K562 (cell line): ENCODE measurements around the gene PREX1. TPM values are rescaled to one million over a fixed set of nuclear protein-coding genes. Genes with fewer than 3 reads are reported as not detected.
A peak's percentile ranks its signal among the peaks of the same experiment; 100 is the strongest.

Experiments
- ATAC-seq: fragments of 200-7000 bp; cut with Tn5 transposase; 3 replicates; pipeline ENCODE4 v1.9.1; 2020; ENCODE audit warnings: moderate library complexity
- BruUV-seq: library from RNA; stranded (reverse); fragments of 400-500 nt; replicated peaks from 2 replicates; lab custom pipeline; 2021; lab: Mats Ljungman, UMichigan
- CTCF ChIA-PET: fragments of 300-600 bp; formaldehyde crosslinking; extraction: SDS; loops from one replicate; lab custom pipeline; 2021; ENCODE audit warnings: low intra/inter-chr PET ratio; lab: Yijun Ruan, JAX
- POLR2A ChIA-PET: fragments of 300-600, 350-650 bp; sonication (Branson Sonifier 250); formaldehyde crosslinking; extraction: SDS; loops from one replicate; lab custom pipeline; 2021; ENCODE audit warnings: antibody characterized with exemption, inconsistent platforms; lab: Yijun Ruan, JAX
- DNase-seq, 4 experiments: peaks; one replicate each; pipeline versions ENCODE4 v3.0.0 to v3.0.0-alpha.2; 2011 to 2018; ENCODE audit warnings: low spot score in 3 of 4, mixed read lengths in 3 of 4; ENCODE audit errors: extremely low read depth in 1 of 4
- FAIRE-seq: peaks from 2 replicates; lab custom pipeline; 2011; peaks lifted over from hg19 to GRCh38; lab: Jason Lieb, UNC
- H2AFZ ChIP-seq: 2 replicates; pipeline ENCODE4 v1.6.0; 2011; ENCODE audit warnings: low read depth, low read length, control low read depth, inconsistent platforms
- H3K27ac ChIP-seq: fragments of 200-600 bp; 3 replicates; pipeline ENCODE4 v1.8.0; 2011; ENCODE audit warnings: low read depth, mild to moderate bottlenecking, control low read depth, inconsistent platforms, low read length, moderate library complexity, mixed read lengths; ENCODE audit errors: extremely low read depth
- H3K27me3 ChIP-seq, 2 experiments: fragments of 300-600 bp in 1 of 2; 2 replicates in 1 of 2; 3 replicates in 1 of 2; pipeline versions ENCODE4 v1.6.0 to v1.8.0; 2011; ENCODE audit warnings: inconsistent platforms in 2 of 2, low read length in 2 of 2, mild to moderate bottlenecking in 1 of 2, mixed read lengths in 1 of 2, moderate library complexity in 1 of 2; ENCODE audit not compliant: control insufficient read depth in 2 of 2, insufficient read depth in 2 of 2
- H3K36me3 ChIP-seq: fragments of 300-600 bp; 3 replicates; pipeline ENCODE4 v1.8.0; 2011; ENCODE audit warnings: mild to moderate bottlenecking, low read length, inconsistent platforms; ENCODE audit not compliant: control insufficient read depth, insufficient read depth
- H3K4me1 ChIP-seq, 2 experiments: fragments of 200-600 bp in 1 of 2; replicated peaks in 1 of 2; 2 replicates in 1 of 2; 3 replicates in 1 of 2; pipeline versions ENCODE4 v1.5.1 to v1.8.0; 2011; ENCODE audit warnings: inconsistent platforms in 2 of 2, low read length in 2 of 2, mild to moderate bottlenecking in 1 of 2, mixed read lengths in 1 of 2, moderate library complexity in 1 of 2; ENCODE audit not compliant: control insufficient read depth in 2 of 2, insufficient read depth in 2 of 2
- H3K4me2 ChIP-seq: 2 replicates; pipeline ENCODE4 v1.6.1; 2011; ENCODE audit warnings: low read length, control low read depth, inconsistent platforms, mixed read lengths; ENCODE audit not compliant: insufficient read depth
- H3K4me3 ChIP-seq: fragments of 200-600 bp; sonication (generic), shearing (Covaris generic); 2 replicates; pipeline ENCODE4 v1.5.1; 2016; ENCODE audit warnings: control low read depth, inconsistent platforms
- H3K79me2 ChIP-seq: fragments of 200-600 bp; 3 replicates; pipeline ENCODE4 v1.8.0; 2011; ENCODE audit warnings: low read length, inconsistent platforms; ENCODE audit not compliant: control insufficient read depth, insufficient read depth
- H3K9ac ChIP-seq, 2 experiments: 2 replicates each; pipeline versions ENCODE4 v1.6.0 to v1.6.1; 2011; ENCODE audit warnings: low read depth in 2 of 2, low read length in 2 of 2, control low read depth in 1 of 2, inconsistent platforms in 1 of 2, mild to moderate bottlenecking in 1 of 2, mixed read lengths in 1 of 2; ENCODE audit not compliant: insufficient read depth in 1 of 2
- H3K9me1 ChIP-seq: one replicate; pipeline ENCODE4 v1.6.0; 2011; ENCODE audit warnings: inconsistent platforms, mild to moderate bottlenecking, low read length, moderate library complexity; ENCODE audit not compliant: control insufficient read depth, insufficient read depth
- H3K9me3 ChIP-seq: replicated peaks from 2 replicates; pipeline ENCODE4 v1.5.1; 2011; ENCODE audit warnings: low read depth, low read length, inconsistent platforms; ENCODE audit not compliant: control insufficient read depth, insufficient read depth
- H4K20me1 ChIP-seq: replicated peaks from 2 replicates; pipeline ENCODE4 v1.6.1; 2011; ENCODE audit warnings: low read length, inconsistent platforms, mixed read lengths; ENCODE audit not compliant: control insufficient read depth, insufficient read depth
- BRD9 ChIP-seq: fragments of 450-650 bp; IDR thresholded peaks from 2 replicates; pipeline ENCODE4 v1.6.1; 2018; ENCODE audit warnings: low read depth; ENCODE audit not compliant: partially characterized antibody
- CHCHD3 ChIP-seq: fragments of 250-450 bp; sonication (Bioruptor Pico); IDR thresholded peaks from 2 replicates; pipeline ENCODE4 v2.1.2; 2022; ENCODE audit warnings: mild to moderate bottlenecking
- ERF ChIP-seq: fragments of 450-650 bp; formaldehyde crosslinking; IDR thresholded peaks from 2 replicates; pipeline ENCODE4 v1.4.0; 2020; ENCODE audit warnings: mild to moderate bottlenecking, mixed read lengths
- EWSR1 ChIP-seq: fragments of 450-650 bp; IDR thresholded peaks from 2 replicates; pipeline ENCODE4 v1.6.1; 2018; ENCODE audit warnings: borderline replicate concordance, mild to moderate bottlenecking, low read depth, moderate library complexity; ENCODE audit not compliant: partially characterized antibody
- GATAD2A ChIP-seq: fragments of 450-650 bp; IDR thresholded peaks from 2 replicates; pipeline ENCODE4 v1.6.1; 2017
- HIVEP1 ChIP-seq: fragments of 250-450 bp; sonication (Bioruptor Pico); IDR thresholded peaks from 2 replicates; pipeline ENCODE4 v1.4.0; 2020; ENCODE audit warnings: mild to moderate bottlenecking
- HMG20B ChIP-seq: fragments of 250-450 bp; sonication (Bioruptor Pico); IDR thresholded peaks from 2 replicates; pipeline ENCODE4 v1.5.0; 2021; ENCODE audit warnings: mild to moderate bottlenecking
- HNRNPUL1 ChIP-seq: fragments of 200-400 bp; formaldehyde crosslinking; IDR thresholded peaks from 2 replicates; pipeline ENCODE4 v1.6.1; 2017; ENCODE audit warnings: low read length
- LARP7 ChIP-seq: fragments of 450-650 bp; IDR thresholded peaks from 2 replicates; pipeline ENCODE4 v1.6.1; 2016
- LEF1 ChIP-seq: fragments of 450-650 bp; IDR thresholded peaks from 2 replicates; pipeline ENCODE4 v1.6.1; 2016; ENCODE audit warnings: mild to moderate bottlenecking
- MAFK ChIP-seq: IDR thresholded peaks from 2 replicates; pipeline ENCODE4 v1.6.1; 2011; ENCODE audit warnings: low read length, improper control_type of control experiment
- MEIS2 ChIP-seq: fragments of 450-650 bp; IDR thresholded peaks from 2 replicates; pipeline ENCODE4 v1.6.1; 2014; ENCODE audit warnings: mild to moderate bottlenecking; ENCODE audit not compliant: partially characterized antibody
- MIER1 ChIP-seq: fragments of 450-650 bp; IDR thresholded peaks from 2 replicates; pipeline ENCODE4 v1.6.1; 2016; ENCODE audit warnings: antibody characterized with exemption, mild to moderate bottlenecking, low read depth
- MYNN ChIP-seq, 2 experiments: sonication (generic); formaldehyde crosslinking in 1 of 2; IDR thresholded peaks; 2 replicates each; pipeline versions ENCODE4 v1.5.0 to v1.6.1; 2016 to 2020; ENCODE audit warnings: antibody characterized with exemption in 1 of 2, missing genetic modification reagents in 1 of 2
- NEUROD1 ChIP-seq: fragments of 150-350 bp; IDR thresholded peaks from 2 replicates; pipeline ENCODE4 v1.6.1; 2014; ENCODE audit warnings: borderline replicate concordance, low read length, low read depth; ENCODE audit not compliant: partially characterized antibody
- RBM14 ChIP-seq: fragments of 200-400 bp; formaldehyde crosslinking; IDR thresholded peaks from 2 replicates; pipeline ENCODE4 v1.6.1; 2018; ENCODE audit warnings: low read depth, mild to moderate bottlenecking, low read length, moderate library complexity, borderline replicate concordance; ENCODE audit not compliant: insufficient read depth
- RBM25 ChIP-seq: fragments of 200-400 bp; formaldehyde crosslinking; IDR thresholded peaks from 2 replicates; pipeline ENCODE4 v1.6.1; 2018; ENCODE audit warnings: low read length, low read depth, moderate library complexity; ENCODE audit not compliant: severe bottlenecking
- RNF219 ChIP-seq: fragments of 250-450 bp; sonication (Bioruptor Pico); IDR thresholded peaks from 2 replicates; pipeline ENCODE4 v1.5.0; 2022; ENCODE audit warnings: mild to moderate bottlenecking
- SMARCC2 ChIP-seq: fragments of 450-650 bp; IDR thresholded peaks from 2 replicates; pipeline ENCODE4 v1.6.1; 2017; ENCODE audit warnings: antibody characterized with exemption, moderate library complexity, mild to moderate bottlenecking, low read depth
- ZBTB8A ChIP-seq: fragments of 450-650 bp; IDR thresholded peaks from 2 replicates; pipeline ENCODE4 v1.6.1; 2018; ENCODE audit warnings: mild to moderate bottlenecking, moderate library complexity; ENCODE audit not compliant: partially characterized antibody
- ZNF184 ChIP-seq: sonication (generic); formaldehyde crosslinking; IDR thresholded peaks from 2 replicates; pipeline ENCODE4 v1.5.0; 2020; ENCODE audit warnings: missing genetic modification reagents
- ZNF224 ChIP-seq: sonication (generic); formaldehyde crosslinking; IDR thresholded peaks from 2 replicates; pipeline ENCODE4 v1.8.0; 2022; ENCODE audit warnings: mild to moderate bottlenecking, missing genetic modification reagents
- ZNF274 ChIP-seq: IDR thresholded peaks from 2 replicates; pipeline ENCODE4 v1.6.1; 2011; ENCODE audit warnings: low read depth, mild to moderate bottlenecking, low read length, moderate library complexity, borderline replicate concordance
- ZNF76 ChIP-seq: fragments of 250-450 bp; sonication (Bioruptor Pico); IDR thresholded peaks from 2 replicates; pipeline ENCODE4 v1.4.0; 2020; ENCODE audit warnings: mild to moderate bottlenecking, moderate library complexity, borderline replicate concordance
- WGBS: fragments of 100-300 bp; shearing (Covaris generic); methylation state at CpG from one replicate; pipeline ENCODE4 v1.1.6; 2016; ENCODE audit warnings: low coverage, mixed read lengths; ENCODE audit not compliant: insufficient coverage; ENCODE audit errors: missing lambda C conversion rate; 5-methylcytosine and 5-hydroxymethylcytosine counted together
- in situ Hi-C: fragments of 300-500 bp; cut with MboI; formaldehyde crosslinking; loops from 4 replicates; pipeline ENCODE4 v1.15.0; 2018; ENCODE audit warnings: inconsistent platforms, mixed read lengths
- intact Hi-C: fragments of 100-400 bp; cut with micrococcal nuclease; formaldehyde crosslinking; loops from 2 replicates; pipeline ENCODE4 v1.14.2; 2022
- polyA plus RNA-seq, 8 experiments: library from polyadenylated mRNA; depleted of rRNA in 4 of 8; stranded (reverse) in 5 of 8; unstranded in 3 of 8; fragments of >200 nt; fragmentation: Nextera tagmentation in 2 of 8; fragmentation: Illumina TruSeq in 1 of 8; extraction: Ambion mirVana in 2 of 8; extraction: Trizol in 1 of 8; gene quantifications; 2 replicates each; pipeline versions ENCODE4 v1.2.1 to v1.2.3, GENCODE V29; 2011 to 2014; ENCODE audit warnings: inconsistent platforms in 1 of 8, missing spikeins in 1 of 8
- total RNA-seq, 7 experiments: library from RNA; depleted of rRNA in 6 of 7; stranded (reverse); fragments of >200 nt in 6 of 7; fragmentation: Illumina TruSeq in 2 of 7; extraction: Trizol in 2 of 7; gene quantifications; 2 replicates each; pipeline versions ENCODE4 v1.2.1 to v1.2.3, GENCODE V29; 2011 to 2021; ENCODE audit warnings: low replicate concordance in 1 of 7

PREX1 gene
- total and polyA plus RNA-seq, 9 of the 15 experiments (the other 6 are each of a cell fraction or from before 2014, with no cell fraction given) = 0.37 to 10.4 (median 4.8) TPM

- CTCF ChIA-PET = no interaction called here
- H2AFZ ChIP-seq = no peak overlapping the region
- 2% methylated on average over 4 of the region's 4 CpGs for WGBS
- peaks cover 7 to 20% of the 10 kb centered on the region in 2 experiments; a peak in 4 of 5 replicates for H3K4me1 ChIP-seq
- POLR2A ChIA-PET = interaction anchor here (0.6 to 2.1 kb wide), 8 partner anchors 8 to 264 kb away, joined by 3 to 6 read pairs (median 4); no protein-coding TSS in a partner anchor
- in situ Hi-C loops (no loop called here), intact Hi-C loops (no loop called here)
- H3K9me3 ChIP-seq = no peaks in the 10 kb centered on the region
- H3K9ac ChIP-seq = no peak overlapping the region
- H3K79me2 ChIP-seq = no peaks in the 10 kb centered on the region
- no peaks in the 10 kb centered on the region for H4K20me1 ChIP-seq
- H3K36me3 ChIP-seq = no peaks in the 10 kb centered on the region
- BruUV-seq = no TSS peak
- H3K27me3 ChIP-seq = no peaks in the 10 kb centered on the region
- FAIRE-seq = peak; percentile 67
- H3K4me3 ChIP-seq = no peak overlapping the region
- H3K9me1 ChIP-seq = no peaks in the 10 kb centered on the region
- peak; percentile 54 to 71 (median 59) for DNase-seq
- H3K4me2 ChIP-seq = no peak overlapping the region
- ATAC-seq = peak; percentile 69
- 0 out of 3 replicates have a peak overlapping the region, but pooled peaks have one; percentile 30 for H3K27ac ChIP-seq
- no peak for TF ChIP-seq HNRNPUL1
- no peak for TF ChIP-seq LARP7
- no peak for TF ChIP-seq NEUROD1
- no peak for TF ChIP-seq EWSR1
- no peak for TF ChIP-seq MIER1
- TF ChIP-seq ERF = no peak
- no peak for TF ChIP-seq LEF1
- TF ChIP-seq ZBTB8A = no peak
- TF ChIP-seq ZNF184 (CRISPR knock-in tag) = no peak
- TF ChIP-seq HMG20B (CRISPR knock-in tag) = no peak
- TF ChIP-seq MYNN (IDR thresholded peaks at IDR 0.05) = no peak
- TF ChIP-seq MYNN (CRISPR knock-in tag; IDR thresholded peaks at IDR 0.05) = no peak
- no peak for TF ChIP-seq ZNF224 (CRISPR knock-in tag)
- no peak for TF ChIP-seq HIVEP1 (CRISPR knock-in tag)
- TF ChIP-seq SMARCC2 = peak; percentile 78
- TF ChIP-seq GATAD2A = no peak
- peak; percentile 85 for TF ChIP-seq MEIS2
- TF ChIP-seq BRD9 = no peak
- no peak for TF ChIP-seq CHCHD3
- TF ChIP-seq MAFK = peak; percentile 72; the same call in 1 of the 2 replicates
- TF ChIP-seq ZNF274 = no peak
- no peak for TF ChIP-seq RBM25
- no peak for TF ChIP-seq ZNF76 (CRISPR knock-in tag)
- no peak for TF ChIP-seq RNF219 (CRISPR knock-in tag)
- TF ChIP-seq RBM14 = no peak
These were observed 14.2 kb upstream of the PREX1 start for GRCh38 chr20:48841875-48842529.
